Neuron (in vitro differentiated cells): ENCODE results near the gene CROCC2.

Experiments
- H2AFZ ChIP-seq: one replicate; pipeline ENCODE4 v1.6.1; 2013; ENCODE audit warnings: low read depth, mild to moderate bottlenecking, inconsistent platforms, low read length, moderate library complexity
- H3K27me3 ChIP-seq: one replicate; pipeline ENCODE4 v1.6.1; 2013; ENCODE audit warnings: low read length; ENCODE audit not compliant: insufficient read depth
- H3K36me3 ChIP-seq: one replicate; pipeline ENCODE4 v1.6.1; 2013; ENCODE audit warnings: low read length; ENCODE audit not compliant: insufficient read depth
- H3K4me1 ChIP-seq: one replicate; pipeline ENCODE4 v1.6.1; 2013; ENCODE audit warnings: low read length; ENCODE audit not compliant: insufficient read depth
- H3K4me3 ChIP-seq: 2 replicates; pipeline ENCODE4 v1.5.1; 2013; ENCODE audit warnings: mild to moderate bottlenecking, low read length, moderate library complexity
- H3K9me3 ChIP-seq: one replicate; pipeline ENCODE4 v1.6.1; 2013; ENCODE audit warnings: low read length

Gene CROCC2

GRCh38 chr2:240912878-240913809 lies 7.0 kb downstream of the CROCC2 start:
- Histone ChIP-seq H3K9me3 (no peaks in the 10 kb centered on the region), H2AFZ (no peak overlapping the region), H3K4me3 (no peak overlapping the region), H3K36me3 (no peaks in the 10 kb centered on the region), H3K27me3 (peaks cover 50% of the 10 kb centered on the region), H3K4me1 (no peaks in the 10 kb centered on the region)

GRCh38 chr2:240913810-240914644 lies 7.9 kb downstream of the CROCC2 start:
- Histone ChIP-seq H3K4me1 (no peaks in the 10 kb centered on the region), H3K9me3 (no peaks in the 10 kb centered on the region), H3K4me3 (no peak overlapping the region), H2AFZ (no peak overlapping the region), H3K27me3 (peaks cover 55% of the 10 kb centered on the region), H3K36me3 (no peaks in the 10 kb centered on the region)

GRCh38 chr2:240914645-240915525 lies 8.7 kb downstream of the CROCC2 start:
- Histone ChIP-seq H3K27me3 (peaks cover 53% of the 10 kb centered on the region), H3K9me3 (no peaks in the 10 kb centered on the region), H2AFZ (no peak overlapping the region), H3K4me3 (no peak overlapping the region), H3K4me1 (no peaks in the 10 kb centered on the region), H3K36me3 (no peaks in the 10 kb centered on the region)

DNA sequence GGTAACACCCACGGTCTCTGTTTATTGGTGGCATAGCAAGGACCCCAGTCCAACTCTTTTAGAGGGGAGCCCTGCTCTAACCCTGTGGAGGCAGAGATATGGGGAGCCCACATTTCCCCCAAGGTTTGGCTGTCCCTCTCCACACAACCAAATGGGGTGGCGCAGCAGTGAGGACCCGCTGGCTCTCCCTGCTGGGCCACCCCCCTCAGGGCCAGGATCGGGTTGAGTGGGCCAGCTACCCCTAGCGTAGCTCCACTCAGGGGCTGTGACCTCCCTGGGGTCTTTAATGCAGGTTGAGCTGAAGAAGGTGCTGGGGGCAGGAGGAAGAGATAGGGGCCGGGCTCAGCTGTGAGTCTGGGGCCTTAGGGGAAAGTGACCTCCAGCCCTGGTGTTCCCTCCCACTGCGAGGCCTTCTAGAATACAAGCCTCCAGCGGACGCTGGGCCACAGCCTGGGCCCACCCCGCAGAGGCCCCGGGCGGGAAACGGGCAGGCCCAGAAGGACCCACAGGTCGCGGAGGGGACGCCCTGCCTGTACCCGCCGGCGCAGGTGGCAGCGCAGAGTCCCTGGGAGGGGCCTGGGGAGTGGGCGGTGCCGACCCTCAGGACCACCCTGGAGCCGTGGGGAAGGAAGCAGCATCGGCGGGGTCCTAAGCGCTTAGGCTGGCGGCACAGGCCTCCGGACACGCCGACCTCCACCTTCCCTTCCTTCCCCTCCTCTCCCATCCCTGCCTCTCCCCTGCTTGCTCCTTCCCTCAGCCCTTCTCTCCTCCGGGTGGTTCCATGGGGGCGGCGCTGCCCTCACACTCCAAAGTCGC lies 9.6 kb downstream of the CROCC2 start:
- H3K27me3 ChIP-seq, result peaks cover 55% of the 10 kb centered on the region
- no peak overlapping the region for H3K4me3 ChIP-seq
- H3K4me1 ChIP-seq, result no peaks in the 10 kb centered on the region
- no peaks in the 10 kb centered on the region for H3K36me3 ChIP-seq
- H3K9me3 ChIP-seq, result no peaks in the 10 kb centered on the region
- no peak overlapping the region for H2AFZ ChIP-seq

GRCh38 chr2:240916571-240917008 lies 10.5 kb downstream of the CROCC2 start:
- Histone ChIP-seq H2AFZ (no peak overlapping the region), H3K36me3 (no peaks in the 10 kb centered on the region), H3K4me1 (no peaks in the 10 kb centered on the region), H3K4me3 (no peak overlapping the region), H3K27me3 (peaks cover 54% of the 10 kb centered on the region), H3K9me3 (no peaks in the 10 kb centered on the region)

DNA sequence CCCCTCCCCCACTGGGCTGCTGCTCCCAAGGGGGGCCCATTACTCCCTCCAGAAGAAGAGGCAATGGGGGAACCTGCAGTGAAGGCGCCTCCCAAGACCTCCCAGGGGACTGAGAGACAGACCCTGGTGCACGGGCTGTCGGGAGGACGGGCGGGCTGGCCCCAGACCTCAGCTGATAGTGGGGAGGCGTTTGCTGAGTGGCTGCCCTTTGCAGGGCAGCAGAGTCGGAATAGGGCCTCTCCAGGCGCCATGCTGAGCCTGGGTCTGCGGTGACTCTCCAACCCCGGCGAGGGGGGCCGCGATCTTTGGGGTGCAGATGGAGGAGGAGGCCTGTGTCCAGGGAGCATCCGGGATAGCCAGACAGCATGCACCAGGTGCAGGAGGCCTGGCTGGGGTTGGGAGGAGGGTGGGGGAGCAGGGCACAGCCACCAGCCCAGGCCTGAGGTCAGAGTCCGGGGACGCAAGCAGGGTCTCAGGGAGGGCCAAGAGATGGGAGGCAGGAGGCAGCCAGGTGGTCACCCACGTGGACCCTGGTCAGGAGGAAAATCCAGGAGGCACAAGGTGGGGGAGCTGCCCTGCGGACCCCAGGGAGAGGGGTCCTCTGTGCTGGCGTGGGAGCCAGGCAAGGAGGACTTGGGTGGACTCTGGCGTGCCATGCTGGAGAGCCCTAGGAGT lies 11.0 kb downstream of the CROCC2 start:
- Histone ChIP-seq H3K27me3 (peaks cover 53% of the 10 kb centered on the region), H3K36me3 (no peaks in the 10 kb centered on the region), H3K4me3 (no peak overlapping the region), H3K4me1 (no peaks in the 10 kb centered on the region), H2AFZ (no peak overlapping the region), H3K9me3 (no peaks in the 10 kb centered on the region)

GRCh38 chr2:240917684-240918257 lies 11.6 kb downstream of the CROCC2 start:
- H3K9me3 ChIP-seq, result no peaks in the 10 kb centered on the region
- H2AFZ ChIP-seq, result no peak overlapping the region

DNA sequence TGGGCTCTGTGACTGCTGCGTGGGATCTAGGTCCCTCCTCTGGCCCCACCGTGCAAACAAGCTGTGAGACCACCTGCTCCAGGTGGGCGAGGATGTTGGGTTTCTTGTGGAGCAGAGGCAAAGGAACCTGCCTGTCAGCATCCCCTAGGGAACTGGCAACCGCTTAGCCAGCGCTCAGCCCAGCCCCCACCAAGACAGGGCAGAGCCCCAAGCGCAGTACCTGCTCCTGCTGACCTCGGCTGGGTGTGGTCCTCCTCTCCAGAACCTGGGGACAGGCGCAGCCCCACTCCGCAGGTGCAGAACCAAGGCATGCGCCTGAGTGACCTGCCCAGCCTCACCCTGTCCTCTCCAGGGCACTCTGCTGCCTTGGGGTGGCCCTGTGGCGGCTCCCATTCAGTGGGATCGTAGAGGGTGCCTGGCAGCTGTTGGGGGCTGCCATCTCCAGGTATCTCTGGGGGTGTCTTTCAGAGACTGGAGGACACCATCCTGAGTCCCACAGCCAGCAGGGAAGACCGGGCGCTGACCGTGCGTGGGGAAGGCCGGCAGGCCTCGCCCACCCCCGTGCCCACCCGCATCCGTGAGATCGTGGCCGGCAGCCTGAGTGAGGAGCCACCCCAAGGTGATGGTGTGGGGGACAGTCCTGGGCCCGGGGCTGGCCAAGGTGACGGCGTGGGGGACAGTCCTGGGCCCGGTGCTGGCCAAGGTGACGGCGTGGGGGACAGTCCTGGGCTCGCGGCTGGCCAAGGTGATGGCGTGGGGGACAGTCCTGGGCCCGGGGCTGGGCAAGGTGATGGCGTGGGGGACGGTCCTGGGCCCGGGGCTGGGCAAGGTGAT lies 12.3 kb downstream of the CROCC2 start:
- H3K4me1 ChIP-seq, result peaks cover 6% of the 10 kb centered on the region
- peaks cover 42% of the 10 kb centered on the region for H3K27me3 ChIP-seq
- H3K9me3 ChIP-seq, result no peaks in the 10 kb centered on the region
- no peak overlapping the region for H3K4me3 ChIP-seq
- no peak overlapping the region for H2AFZ ChIP-seq
- H3K36me3 ChIP-seq, result no peaks in the 10 kb centered on the region

More at GRCh38 chr2:240917684-240918257, 11.6 kb downstream of the CROCC2 start:
- no peaks in the 10 kb centered on the region for H3K36me3 ChIP-seq
- H3K27me3 ChIP-seq, result peaks cover 49% of the 10 kb centered on the region
- no peak overlapping the region for H3K4me3 ChIP-seq
- peaks cover 2% of the 10 kb centered on the region for H3K4me1 ChIP-seq

DNA sequence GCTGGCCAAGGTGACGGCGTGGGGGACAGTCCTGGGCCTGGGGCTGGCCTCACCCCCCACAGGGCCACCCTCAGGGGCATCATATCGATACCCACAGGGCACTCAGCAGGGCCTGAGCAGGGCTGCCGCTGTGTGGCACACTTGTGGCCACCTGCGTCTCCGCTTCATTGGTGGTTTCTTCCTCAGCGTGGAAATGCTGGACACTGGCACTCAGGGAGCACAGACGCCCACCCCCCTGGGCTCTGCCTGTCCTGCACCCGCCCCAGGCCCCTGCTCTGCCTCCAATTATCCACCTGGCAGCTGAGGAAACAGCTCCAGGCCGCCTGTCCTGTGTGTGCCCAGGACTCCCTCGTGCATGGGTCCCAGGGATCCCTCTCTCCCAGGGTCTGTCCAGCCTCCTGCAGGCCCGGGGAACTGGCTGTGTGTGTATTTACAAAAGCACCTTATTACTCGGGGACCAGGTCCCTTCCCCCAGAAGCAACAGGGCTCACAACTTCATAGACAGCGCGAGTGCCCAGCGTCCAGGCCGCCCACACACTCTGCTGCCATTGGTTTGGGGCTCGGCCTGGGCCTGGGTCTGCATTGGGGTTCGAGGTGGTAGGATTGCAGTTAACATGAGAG lies 13.1 kb downstream of the CROCC2 start:
- no peaks in the 10 kb centered on the region for H3K36me3 ChIP-seq
- H3K27me3 ChIP-seq, result peaks cover 37% of the 10 kb centered on the region
- H3K9me3 ChIP-seq, result no peaks in the 10 kb centered on the region
- H2AFZ ChIP-seq, result no peak overlapping the region
- peaks cover 6% of the 10 kb centered on the region for H3K4me1 ChIP-seq
- H3K4me3 ChIP-seq, result no peak overlapping the region

DNA sequence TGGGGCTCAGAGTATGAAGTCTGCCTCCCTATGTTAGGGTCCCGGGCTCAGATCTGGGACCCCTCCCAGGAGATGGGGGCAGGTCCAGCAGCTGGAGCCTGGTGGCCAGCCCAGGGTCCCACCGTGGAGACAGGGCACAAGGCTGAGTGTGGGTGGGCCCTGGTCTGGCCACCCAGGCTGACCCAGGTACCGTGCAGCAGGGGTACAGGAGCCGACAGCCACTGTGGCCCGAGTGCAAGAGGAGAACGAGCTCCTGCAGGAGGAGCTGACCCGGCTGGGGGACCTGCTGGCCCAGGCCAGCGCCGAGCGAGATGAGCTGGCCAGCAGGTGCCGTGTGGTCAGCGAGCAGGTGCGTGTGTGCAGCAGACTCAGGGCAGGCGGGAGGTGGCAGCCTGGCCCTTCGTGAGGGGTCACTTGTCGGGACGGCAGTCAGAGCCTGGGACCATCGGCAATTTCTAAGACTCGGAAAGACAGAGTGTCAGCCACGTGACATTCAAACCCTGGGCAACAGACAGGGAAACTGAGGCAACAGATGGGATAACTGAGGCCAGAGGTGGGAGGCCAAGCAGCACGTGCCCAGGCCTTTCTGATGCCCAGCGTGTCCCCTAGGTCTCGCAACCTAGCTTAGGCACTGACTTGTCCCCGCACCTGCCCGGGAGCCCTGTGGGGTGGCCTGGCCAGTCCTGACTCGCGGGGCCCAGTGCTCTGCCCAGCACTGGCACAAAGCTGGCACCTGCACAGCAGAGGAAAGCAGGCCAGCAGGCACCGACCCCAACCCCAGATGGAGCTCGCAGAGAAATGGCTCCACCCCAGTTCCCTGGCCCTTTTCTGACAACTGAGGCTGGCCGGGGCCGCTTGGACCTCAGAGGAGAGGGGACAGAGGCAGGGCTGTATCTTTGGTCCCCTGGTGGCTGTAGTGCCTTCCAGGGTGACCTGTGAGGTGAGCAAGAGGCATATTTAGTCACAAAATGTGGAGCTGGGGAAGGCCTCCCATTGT lies 13.9 kb downstream of the CROCC2 start:
- no peak overlapping the region for H3K4me3 ChIP-seq
- no peak overlapping the region for H2AFZ ChIP-seq
- H3K36me3 ChIP-seq, result no peaks in the 10 kb centered on the region
- H3K27me3 ChIP-seq, result peaks cover 37% of the 10 kb centered on the region
- no peaks in the 10 kb centered on the region for H3K9me3 ChIP-seq
- peaks cover 6% of the 10 kb centered on the region for H3K4me1 ChIP-seq
